ENCODE measurements around the gene PPP2R2C.

- TF ChIP-seq ZNF384 (IDR thresholded peaks at IDR 0.05) (no peak), SP1 (IDR thresholded peaks at IDR 0.05) (no peak), ELF4 (IDR thresholded peaks at IDR 0.05) (no peak), SUZ12 (IDR thresholded peaks at IDR 0.05) (no peak), FOXK2 (IDR thresholded peaks at IDR 0.05) (no peak), FOXM1 (IDR thresholded peaks at IDR 0.05; ENCODE audit: borderline replicate concordance) (no peak), CTBP1 (IDR thresholded peaks at IDR 0.05; ENCODE audit: borderline replicate concordance) (no peak), TARDBP (IDR thresholded peaks at IDR 0.05) (no peak), FOXA1 (IDR thresholded peaks at IDR 0.05) (no peak), L3MBTL2 (conservative IDR thresholded peaks at IDR 0.05) (no peak), ARNT (IDR thresholded peaks at IDR 0.05) (no peak), BHLHE40 (IDR thresholded peaks at IDR 0.05; ENCODE audit: borderline replicate concordance) (no peak)
These were observed 83.7 kb downstream of the PPP2R2C start for GRCh38 chr4:6388713-6389112.

Measured in HEK293T (cell line).